IMR-90 (cell line): Measurements from ENCODE around the gene CPNE1. TPM values are rescaled to one million over a fixed set of nuclear protein-coding genes. Genes with fewer than 3 reads are reported as not detected.

Source experiments
- ATAC-seq: fragments of 200-7000 bp; cut with Tn5 transposase; 2 replicates; pipeline ENCODE4 v1.9.1; 2020; ENCODE audit warnings: low read depth, mild to moderate bottlenecking, moderate library complexity
- BruUV-seq: library from RNA; stranded (reverse); fragments of 400-500 nt; replicated peaks from 2 replicates; lab custom pipeline; 2021; lab: Mats Ljungman, UMichigan
- CTCF ChIA-PET: fragments of 300-600 bp; formaldehyde crosslinking; extraction: SDS; loops from one replicate; lab custom pipeline; 2021; ENCODE audit warnings: antibody characterized with exemption; lab: Yijun Ruan, JAX
- POLR2A ChIA-PET: fragments of 300-600 bp; sonication (Branson Sonifier 250); formaldehyde crosslinking; loops from one replicate; lab custom pipeline; 2022; ENCODE audit warnings: antibody characterized with exemption; ENCODE audit not compliant: unreplicated experiment; lab: Charles Lee
- DNase-seq: peaks from one replicate; pipeline ENCODE4 v3.0.0; 2013
- H2AFZ ChIP-seq: replicated peaks from 2 replicates; pipeline ENCODE3; 2013; ENCODE audit warnings: low read length, mild to moderate bottlenecking; ENCODE audit not compliant: poor library complexity
- H2AK5ac ChIP-seq: 2 replicates; pipeline ENCODE4 v1.6.1; 2013; ENCODE audit warnings: low read depth, low read length, inconsistent platforms
- H2AK9ac ChIP-seq: replicated peaks from 2 replicates; pipeline ENCODE3; 2013; ENCODE audit warnings: mild to moderate bottlenecking, low read depth, low read length, moderate library complexity; ENCODE audit not compliant: poor library complexity
- H2BK120ac ChIP-seq: 2 replicates; pipeline ENCODE4 v1.6.1; 2013; ENCODE audit warnings: low read depth, low read length, inconsistent platforms
- H2BK15ac ChIP-seq: 3 replicates; pipeline ENCODE4 v1.6.1; 2013; ENCODE audit warnings: low read depth, low read length, inconsistent platforms
- H2BK20ac ChIP-seq: 2 replicates; pipeline ENCODE4 v1.6.1; 2013; ENCODE audit warnings: low read depth, mild to moderate bottlenecking, inconsistent platforms, low read length, moderate library complexity
- H2BK5ac ChIP-seq: 2 replicates; pipeline ENCODE4 v1.6.1; 2013; ENCODE audit warnings: mild to moderate bottlenecking, low read depth, low read length, inconsistent platforms; ENCODE audit not compliant: poor library complexity, severe bottlenecking
- H3K14ac ChIP-seq: replicated peaks from 2 replicates; pipeline ENCODE4 v1.6.1; 2013; ENCODE audit warnings: low read depth, low read length, inconsistent platforms
- H3K18ac ChIP-seq: 2 replicates; pipeline ENCODE4 v1.6.1; 2013; ENCODE audit warnings: low read depth, low read length, control low read depth
- H3K23ac ChIP-seq: 2 replicates; pipeline ENCODE4 v1.6.1; 2013; ENCODE audit warnings: low read depth, low read length, inconsistent platforms
- H3K27ac ChIP-seq: 2 replicates; pipeline ENCODE4 v1.5.1; 2013; ENCODE audit warnings: mild to moderate bottlenecking, control low read depth, low read length; ENCODE audit not compliant: insufficient read depth
- H3K27me3 ChIP-seq: 2 replicates; pipeline ENCODE4 v1.6.1; 2013; ENCODE audit warnings: low read length; ENCODE audit not compliant: control insufficient read depth, insufficient read depth
- H3K36me3 ChIP-seq: 2 replicates; pipeline ENCODE4 v1.6.1; 2013; ENCODE audit warnings: low read length, mixed read lengths; ENCODE audit not compliant: control insufficient read depth, insufficient read depth
- H3K4ac ChIP-seq: 2 replicates; pipeline ENCODE4 v1.6.1; 2013; ENCODE audit warnings: low read depth, low read length, inconsistent platforms
- H3K4me1 ChIP-seq: 2 replicates; pipeline ENCODE4 v1.6.1; 2013; ENCODE audit warnings: low read length, mixed read lengths; ENCODE audit not compliant: control insufficient read depth, insufficient read depth
- H3K4me2 ChIP-seq: 2 replicates; pipeline ENCODE4 v1.6.1; 2013; ENCODE audit warnings: low read depth, mild to moderate bottlenecking, control low read depth, low read length, moderate library complexity
- H3K4me3 ChIP-seq: 2 replicates; pipeline ENCODE4 v1.5.1; 2013; ENCODE audit warnings: low read depth, mild to moderate bottlenecking, control low read depth, low read length, moderate library complexity; ENCODE audit not compliant: insufficient read depth
- H3K56ac ChIP-seq: 2 replicates; pipeline ENCODE4 v1.6.1; 2013; ENCODE audit warnings: low read length, inconsistent platforms; ENCODE audit not compliant: insufficient read depth; ENCODE audit errors: extremely low read depth
- H3K79me1 ChIP-seq, 2 experiments: 2 replicates each; pipeline ENCODE4 v1.6.1; 2013; ENCODE audit warnings: low read length in 2 of 2, inconsistent platforms in 1 of 2, low read depth in 1 of 2
- H3K9ac ChIP-seq: 2 replicates; pipeline ENCODE4 v1.6.1; 2013; ENCODE audit warnings: low read depth, low read length, control low read depth
- H3K9me1 ChIP-seq: 2 replicates; pipeline ENCODE4 v1.6.1; 2013; ENCODE audit warnings: low read length, inconsistent platforms; ENCODE audit not compliant: insufficient read depth
- H3K9me3 ChIP-seq: 2 replicates; pipeline ENCODE4 v1.6.1; 2013; ENCODE audit warnings: low read length; ENCODE audit not compliant: control insufficient read depth, insufficient read depth
- H4K20me1 ChIP-seq: 2 replicates; pipeline ENCODE4 v1.6.1; 2013; ENCODE audit warnings: low read length, inconsistent platforms; ENCODE audit not compliant: insufficient read depth
- H4K5ac ChIP-seq: 2 replicates; pipeline ENCODE4 v1.6.1; 2013; ENCODE audit warnings: mild to moderate bottlenecking, low read depth, low read length, control low read depth
- H4K8ac ChIP-seq, 2 experiments: 2 replicates each; pipeline ENCODE4 v1.6.1; 2013; ENCODE audit warnings: low read depth in 2 of 2, low read length in 2 of 2, control low read depth in 1 of 2, inconsistent platforms in 1 of 2
- H4K91ac ChIP-seq: 2 replicates; pipeline ENCODE4 v1.6.1; 2013; ENCODE audit warnings: low read depth, low read length, inconsistent platforms; ENCODE audit not compliant: insufficient read depth
- BHLHE40 ChIP-seq: fragments of 150-350 bp; IDR thresholded peaks from 2 replicates; pipeline ENCODE4 v1.6.1; 2016; ENCODE audit warnings: mild to moderate bottlenecking, low read depth, low read length
- CEBPB ChIP-seq: IDR thresholded peaks from 2 replicates; pipeline ENCODE4 v1.6.1; 2012; ENCODE audit warnings: low read depth, low read length, improper control_type of control experiment
- CHD1 ChIP-seq: IDR thresholded peaks from 2 replicates; pipeline ENCODE4 v1.6.1; 2012; ENCODE audit warnings: low read depth, low read length, improper control_type of control experiment
- CTCF ChIP-seq: conservative IDR thresholded peaks from 2 replicates; pipeline ENCODE4 v1.5.1; 2012; ENCODE audit warnings: mild to moderate bottlenecking, low read depth, low read length, improper control_type of control experiment
- ELK1 ChIP-seq: fragments of 150-350 bp; IDR thresholded peaks from 2 replicates; pipeline ENCODE4 v1.6.1; 2016; ENCODE audit warnings: low read depth, mild to moderate bottlenecking, low read length, moderate library complexity, borderline replicate concordance
- FOS ChIP-seq: fragments of 150-350 bp; IDR thresholded peaks from 2 replicates; pipeline ENCODE4 v1.6.1; 2016; ENCODE audit warnings: low read depth, low read length
- MAFK ChIP-seq: IDR thresholded peaks from 2 replicates; pipeline ENCODE4 v1.6.1; 2012; ENCODE audit warnings: low read depth, low read length, improper control_type of control experiment
- MAZ ChIP-seq: IDR thresholded peaks from 2 replicates; pipeline ENCODE4 v1.6.1; 2012; ENCODE audit warnings: low read depth, mild to moderate bottlenecking, low read length, improper control_type of control experiment, moderate library complexity, borderline replicate concordance
- MXI1 ChIP-seq: IDR thresholded peaks from 2 replicates; pipeline ENCODE4 v1.6.1; 2012; ENCODE audit warnings: low read depth, mild to moderate bottlenecking, low read length, moderate library complexity, borderline replicate concordance
- NFE2L2 ChIP-seq: fragments of 150-350 bp; IDR thresholded peaks from 2 replicates; pipeline ENCODE4 v1.6.1; 2016; ENCODE audit warnings: low read depth, mild to moderate bottlenecking, low read length
- POLR2A ChIP-seq: IDR thresholded peaks from 2 replicates; pipeline ENCODE4 v1.6.1; 2012; ENCODE audit warnings: mild to moderate bottlenecking, low read depth, low read length
- RAD21 ChIP-seq: IDR thresholded peaks from 2 replicates; pipeline ENCODE4 v1.6.1; 2012; ENCODE audit warnings: low read length, improper control_type of control experiment
- RCOR1 ChIP-seq: IDR thresholded peaks from 2 replicates; pipeline ENCODE4 v1.6.1; 2012; ENCODE audit warnings: mild to moderate bottlenecking, low read length, improper control_type of control experiment; ENCODE audit not compliant: insufficient replicate concordance
- RFX5 ChIP-seq: IDR thresholded peaks from 2 replicates; pipeline ENCODE4 v1.8.0; 2012; ENCODE audit warnings: low read depth, mild to moderate bottlenecking, low read length, moderate library complexity
- SMC3 ChIP-seq: fragments of 150-350 bp; IDR thresholded peaks from 2 replicates; pipeline ENCODE4 v1.6.1; 2016; ENCODE audit warnings: low read depth, mild to moderate bottlenecking, antibody characterized with exemption, low read length, moderate library complexity
- WGBS, 2 experiments: methylation state at CpG; one replicate each; pipeline versions ENCODE4 v1.1.5 to v1.1.7; 2013; ENCODE audit warnings: missing lambda C conversion rate in 2 of 2; ENCODE audit not compliant: insufficient read length in 1 of 2; ENCODE audit errors: extremely low coverage in 2 of 2; 5-methylcytosine and 5-hydroxymethylcytosine counted together
- dilution Hi-C: fragments of 300-500 bp; cut with HindIII; formaldehyde crosslinking; loops from one replicate; pipeline ENCODE4 v1.14.3; 2018; ENCODE audit warnings: low sequenced_read_pairs; ENCODE audit not compliant: unreplicated experiment
- in situ Hi-C: fragments of 300-500 bp; cut with MboI; formaldehyde crosslinking; loops from 3 replicates; pipeline ENCODE4 v1.14.3; 2019; ENCODE audit warnings: low sequenced_read_pairs, inconsistent platforms, mixed read lengths
- intact Hi-C: fragments of 100-400 bp; cut with micrococcal nuclease; formaldehyde crosslinking; loops from 2 replicates; pipeline ENCODE4 v1.10.0; 2022
- polyA plus RNA-seq, 3 experiments: library from polyadenylated mRNA; depleted of rRNA; stranded (reverse); fragments of >200 nt; gene quantifications; 2 replicates each; pipeline ENCODE4 v1.2.3, GENCODE V29; 2012; ENCODE audit warnings: low replicate concordance in 1 of 3
- total RNA-seq: library from RNA; depleted of rRNA; stranded (reverse); fragments of >200 nt; gene quantifications from 2 replicates; pipeline ENCODE4 v1.2.3, GENCODE V29; 2012
- TF ChIP-seq, protein P1 (sequence below): fragments of 150-350 bp; IDR thresholded peaks from 2 replicates; pipeline ENCODE4 v1.6.1; 2017; ENCODE audit warnings: mild to moderate bottlenecking, antibody characterized with exemption, low read length, low read depth

The CPNE1 gene
- total and polyA plus RNA-seq, 2 of the 4 experiments (the other 2 are of a cell fraction), result 163 to 165 TPM

DNA sequence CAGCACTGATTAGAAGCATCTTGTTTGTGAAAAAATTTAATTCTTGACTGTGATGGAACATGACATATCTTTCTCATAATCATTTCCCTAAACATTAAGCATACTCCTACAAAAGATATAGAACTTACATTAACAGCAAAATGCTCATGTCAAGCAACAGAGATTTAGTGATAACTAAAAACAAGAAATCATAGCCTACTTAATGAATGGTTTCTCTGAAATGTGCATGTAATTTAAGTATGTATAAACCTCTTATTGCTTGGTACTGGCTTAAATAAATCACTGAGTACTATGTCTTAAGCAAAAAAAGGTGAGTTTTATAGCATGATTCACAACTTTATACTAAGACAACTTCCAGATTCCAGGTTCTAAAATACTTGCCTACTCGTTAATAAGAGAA is 43.8 kb upstream of the CPNE1 start:
- Histone ChIP-seq H3K36me3 (peaks cover 65% of the 10 kb centered on the region), H3K27ac (no peak overlapping the region), H3K9ac (no peak overlapping the region)

More for the DNA sequence above, 43.8 kb upstream of the CPNE1 start:
- no peak overlapping the region for H2AK9ac ChIP-seq
- H3K18ac ChIP-seq, result no peak overlapping the region
- TF ChIP-seq CTCF, result no peak
- no peak for TF ChIP-seq NFE2L2
- no peak for TF ChIP-seq MXI1
- no peak for TF ChIP-seq CHD1
- TF ChIP-seq ELK1, result no peak
- TF ChIP-seq RCOR1, result no peak
- TF ChIP-seq POLR2A, result no peak
- TF ChIP-seq MAZ, result no peak
- TF ChIP-seq SMC3, result no peak
- TF ChIP-seq, protein P1, sequence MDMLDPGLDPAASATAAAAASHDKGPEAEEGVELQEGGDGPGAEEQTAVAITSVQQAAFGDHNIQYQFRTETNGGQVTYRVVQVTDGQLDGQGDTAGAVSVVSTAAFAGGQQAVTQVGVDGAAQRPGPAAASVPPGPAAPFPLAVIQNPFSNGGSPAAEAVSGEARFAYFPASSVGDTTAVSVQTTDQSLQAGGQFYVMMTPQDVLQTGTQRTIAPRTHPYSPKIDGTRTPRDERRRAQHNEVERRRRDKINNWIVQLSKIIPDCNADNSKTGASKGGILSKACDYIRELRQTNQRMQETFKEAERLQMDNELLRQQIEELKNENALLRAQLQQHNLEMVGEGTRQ, result no peak
- no peak for TF ChIP-seq MAFK
- TF ChIP-seq FOS, result no peak
- TF ChIP-seq RAD21, result no peak
- TF ChIP-seq BHLHE40, result no peak
- no peak for TF ChIP-seq CEBPB
- TF ChIP-seq RFX5, result no peak
- H2AFZ ChIP-seq, result no peak overlapping the region
- H3K4me3 ChIP-seq, result no peak overlapping the region
- no peak overlapping the region for H3K14ac ChIP-seq
- ATAC-seq (no peak), DNase-seq (no peak)
- H4K20me1 ChIP-seq, result peaks cover 69% of the 10 kb centered on the region
- no peaks in the 10 kb centered on the region for H3K27me3 ChIP-seq
- H3K9me3 ChIP-seq, result no peaks in the 10 kb centered on the region
- no peaks in the 10 kb centered on the region for H3K9me1 ChIP-seq
- peaks cover 9 to 46% of the 10 kb centered on the region in 2 experiments for H3K79me1 ChIP-seq
- H2BK120ac ChIP-seq, result no peak overlapping the region
- H4K8ac ChIP-seq, result no peak overlapping the region
- no peak overlapping the region for H4K91ac ChIP-seq
- H3K56ac ChIP-seq, result no peak overlapping the region
- POLR2A ChIA-PET, result interaction anchor here (0.9 kb wide), 1 partner anchor 34 kb away, joined by 5 read pairs; the partner anchor contains the start of gene RBM39
- intact Hi-C loops, result loop anchor here (10.0 kb wide), 1 partner anchor 176 kb away; no protein-coding TSS in a partner anchor
- CTCF ChIA-PET, result no interaction called here
- no TSS peak for BruUV-seq
- H2BK20ac ChIP-seq, result no peak overlapping the region
- H3K4me2 ChIP-seq, result no peak overlapping the region
- no peak overlapping the region for H2BK5ac ChIP-seq
- no peak overlapping the region for H3K23ac ChIP-seq
- no CpG with 5 or more reads among the region's 1 CpG for WGBS, 2 experiments
- H2BK15ac ChIP-seq, result no peak overlapping the region
- no peak overlapping the region for H3K4ac ChIP-seq
- dilution Hi-C loops, result no loop called here
- in situ Hi-C loops, result no loop called here
- no peak overlapping the region for H4K5ac ChIP-seq
- no peaks in the 10 kb centered on the region for H3K4me1 ChIP-seq
- H2AK5ac ChIP-seq, result no peak overlapping the region
